Testis (tissue), 3 donors: ENCODE results near the gene TIMM10. TPM values are rescaled to one million over a fixed set of nuclear protein-coding genes. Genes with fewer than 3 reads are reported as not detected.

Experiments
- DNase-seq: peaks from one replicate; pipeline ENCODE4 v3.0.0-alpha.2; 2019
- H3K27ac ChIP-seq, 2 donors: fragments of 200-600 bp; sonication (generic); one replicate each; pipeline ENCODE4 v1.5.1; 2019
- H3K27me3 ChIP-seq: fragments of 200-600 bp; sonication (generic); one replicate; pipeline ENCODE4 v1.5.1; 2019
- H3K36me3 ChIP-seq: fragments of 200-600 bp; sonication (generic); one replicate; pipeline ENCODE4 v1.5.1; 2017; ENCODE audit warnings: low read depth; ENCODE audit errors: missing control alignments
- H3K4me1 ChIP-seq: fragments of 200-600 bp; sonication (generic); one replicate; pipeline ENCODE4 v1.5.1; 2019
- H3K4me3 ChIP-seq, 2 donors: fragments of 200-600 bp; sonication (generic); one replicate each; pipeline ENCODE4 v1.5.1; 2017 to 2019
- H3K9me3 ChIP-seq: fragments of 200-600 bp; sonication (generic); one replicate; pipeline ENCODE4 v1.5.1; 2017
- POLR2A ChIP-seq: fragments of 450-650 bp; IDR thresholded peaks from one replicate; pipeline ENCODE4 v1.6.1; 2017; ENCODE audit warnings: antibody characterized with exemption, mild to moderate bottlenecking, moderate library complexity
- WGBS, 2 donors: methylation state at CpG; one replicate each; pipeline ENCODE4 v1.1.5; 2018; 5-methylcytosine and 5-hydroxymethylcytosine counted together
- intact Hi-C: fragments of 100-400 bp; cut with DNase I; formaldehyde crosslinking; loops from one replicate; pipeline ENCODE4 v1.15.1; 2023; ENCODE audit warnings: low total_unique reads
- polyA plus RNA-seq: library from polyadenylated mRNA; stranded (reverse); fragments of 350-450 nt; fragmentation: Illumina TruSeq; extraction: RNeasy Lipid Tissue Mini Kit (QIAGEN cat#74804); gene quantifications from one replicate; pipeline ENCODE4 v1.2.3, GENCODE V29; 2014; ENCODE audit warnings: low read depth, low replicate concordance; ENCODE audit not compliant: insufficient read depth
- total RNA-seq, 2 donors: library from RNA; depleted of rRNA; stranded (reverse); fragments of >200 nt; gene quantifications; one replicate each; pipeline ENCODE4 v1.2.3, GENCODE V29; 2016
- TF ChIP-seq, protein P1 (sequence below), 3 experiments: fragments of 450-650 bp in 2 of 3; fragments of 200-600 bp in 1 of 3; sonication (generic) in 1 of 3; IDR thresholded peaks; one replicate each; pipeline ENCODE4 v1.5.1; 2016 to 2019; ENCODE audit warnings: antibody characterized with exemption in 3 of 3, mild to moderate bottlenecking in 2 of 3, moderate library complexity in 1 of 3

TIMM10 gene
- total and polyA plus RNA-seq, 3 donors from 2014 or later, result 27.7 to 56.9 (median 49.1) TPM

- Histone ChIP-seq H3K27ac (no peak overlapping the region), H3K4me1 (no peaks in the 10 kb centered on the region), H3K9me3 (no peaks in the 10 kb centered on the region), H3K4me3 (no peak overlapping the region), H3K36me3 (no peaks in the 10 kb centered on the region), H3K27me3 (no peaks in the 10 kb centered on the region)
- 91 to 93% methylated on average over 4 of the region's 4 CpGs for WGBS, 2 donors
- DNase-seq, result no peak
- intact Hi-C loops, result no loop called here
- no peak for TF ChIP-seq POLR2A
These were observed 7.1 kb downstream of the TIMM10 start for GRCh38 chr11:57523419-57523818.

DNA sequence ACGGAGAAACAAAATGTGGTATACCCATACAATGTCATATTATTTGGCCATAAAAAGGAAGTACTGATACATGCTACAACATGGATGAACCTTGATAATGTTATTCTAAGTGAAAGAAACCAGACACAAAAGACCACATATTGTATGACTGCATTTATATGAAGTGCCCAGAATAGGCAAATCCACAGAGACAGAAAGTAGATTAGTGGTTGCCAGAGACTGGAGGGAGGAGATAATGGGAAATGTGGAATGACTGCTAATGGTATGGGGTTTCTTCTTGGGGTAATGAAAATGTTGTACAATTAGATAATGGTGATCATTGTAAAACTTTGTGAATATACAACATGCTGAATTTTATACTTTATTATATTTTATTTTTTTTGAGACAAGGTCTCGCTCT lies 9.4 kb downstream of the TIMM10 start:
- DNase-seq, result no peak
- Histone ChIP-seq H3K4me1 (no peaks in the 10 kb centered on the region), H3K4me3 (no peak overlapping the region), H3K27ac (no peak overlapping the region), H3K9me3 (no peaks in the 10 kb centered on the region), H3K36me3 (no peaks in the 10 kb centered on the region), H3K27me3 (no peaks in the 10 kb centered on the region)
- intact Hi-C loops, result no loop called here
- WGBS, 2 donors, result 89 to 96% methylated on average over 2 of the region's 2 CpGs
- TF ChIP-seq, protein P1, sequence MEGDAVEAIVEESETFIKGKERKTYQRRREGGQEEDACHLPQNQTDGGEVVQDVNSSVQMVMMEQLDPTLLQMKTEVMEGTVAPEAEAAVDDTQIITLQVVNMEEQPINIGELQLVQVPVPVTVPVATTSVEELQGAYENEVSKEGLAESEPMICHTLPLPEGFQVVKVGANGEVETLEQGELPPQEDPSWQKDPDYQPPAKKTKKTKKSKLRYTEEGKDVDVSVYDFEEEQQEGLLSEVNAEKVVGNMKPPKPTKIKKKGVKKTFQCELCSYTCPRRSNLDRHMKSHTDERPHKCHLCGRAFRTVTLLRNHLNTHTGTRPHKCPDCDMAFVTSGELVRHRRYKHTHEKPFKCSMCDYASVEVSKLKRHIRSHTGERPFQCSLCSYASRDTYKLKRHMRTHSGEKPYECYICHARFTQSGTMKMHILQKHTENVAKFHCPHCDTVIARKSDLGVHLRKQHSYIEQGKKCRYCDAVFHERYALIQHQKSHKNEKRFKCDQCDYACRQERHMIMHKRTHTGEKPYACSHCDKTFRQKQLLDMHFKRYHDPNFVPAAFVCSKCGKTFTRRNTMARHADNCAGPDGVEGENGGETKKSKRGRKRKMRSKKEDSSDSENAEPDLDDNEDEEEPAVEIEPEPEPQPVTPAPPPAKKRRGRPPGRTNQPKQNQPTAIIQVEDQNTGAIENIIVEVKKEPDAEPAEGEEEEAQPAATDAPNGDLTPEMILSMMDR (IDR thresholded peaks at IDR 0.05), result no peak
- TF ChIP-seq POLR2A, result no peak

- Histone ChIP-seq H3K27ac (peak overlapping the region in 1 of 2 donors; percentile 65), H3K27me3 (no peaks in the 10 kb centered on the region), H3K4me1 (peaks cover 6% of the 10 kb centered on the region), H3K9me3 (no peaks in the 10 kb centered on the region), H3K4me3 (peak overlapping the region; percentile 63 to 89), H3K36me3 (no peaks in the 10 kb centered on the region)
- intact Hi-C loops, result no loop called here
- no peak for DNase-seq
- TF ChIP-seq, protein P1 (IDR thresholded peaks at IDR 0.05), result no peak
- no peak for TF ChIP-seq POLR2A
- 19 to 27% methylated on average over 5 of the region's 5 CpGs for WGBS, 2 donors
These were observed 14.5 kb downstream of the TIMM10 start for GRCh38 chr11:57516061-57516443.

DNA sequence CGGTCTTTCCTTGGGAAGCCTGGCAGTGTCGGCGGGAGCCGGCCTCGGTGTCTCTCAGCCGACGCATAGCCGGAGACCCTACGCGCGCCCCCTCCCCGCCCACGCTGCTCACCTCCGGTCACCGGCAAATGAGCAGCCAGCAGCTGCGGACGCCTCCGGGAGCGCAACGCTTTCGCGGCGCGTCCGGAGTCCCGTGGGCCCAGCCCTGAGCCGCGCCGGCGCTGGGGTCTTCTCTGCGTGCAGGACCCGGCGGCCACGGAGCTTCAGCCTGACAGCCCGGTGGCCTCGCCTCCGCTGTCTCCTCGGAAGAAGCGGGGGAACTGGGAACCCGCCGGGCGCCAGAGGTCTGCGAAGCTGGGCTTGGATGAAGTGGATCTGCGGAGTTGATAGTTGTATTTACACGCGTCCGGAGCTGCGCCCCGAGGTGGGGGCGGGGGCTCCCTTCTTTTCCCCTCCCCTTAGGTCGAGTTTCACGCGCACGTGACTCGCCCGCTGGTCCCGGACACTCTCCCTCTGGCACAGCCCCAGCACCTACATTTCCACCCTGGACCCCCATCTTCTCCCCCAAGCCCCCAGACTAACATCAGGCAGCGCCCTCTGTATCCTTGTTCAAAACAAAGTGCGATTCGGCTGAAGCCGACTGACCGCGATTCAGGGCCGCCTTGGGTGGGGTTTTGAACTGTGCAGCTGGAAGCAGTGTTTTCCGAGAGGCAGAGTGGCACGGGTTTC lies 15.1 kb downstream of the TIMM10 start, which contains the start of gene SLC43A1:
Gene SLC43A1 (minus strand): TSS at position 371 of the 729 bp plus-strand sequence. CDS start 1,591 bp downstream, outside the sequence.
- H3K36me3 ChIP-seq, result no peaks in the 10 kb centered on the region
- no peaks in the 10 kb centered on the region for H3K27me3 ChIP-seq
- H3K4me1 ChIP-seq, result peaks cover 6% of the 10 kb centered on the region
- peak within 1 kb of the TSS; percentile 63 to 89 for H3K4me3 ChIP-seq
- 0 to 1% methylated on average over 33 to 52 of the region's 66 CpGs for WGBS, 2 donors
- H3K27ac ChIP-seq, result peak within 1 kb of the TSS; percentile 36 to 65
- no peak for TF ChIP-seq POLR2A
- TF ChIP-seq, protein P1 (IDR thresholded peaks at IDR 0.05), result no peak
- H3K9me3 ChIP-seq, result no peaks in the 10 kb centered on the region
- DNase-seq, result peak; percentile 57
- intact Hi-C loops, result no loop called here

GRCh38 chr11:57514538-57515331 lies 15.8 kb downstream of the TIMM10 start:
- TF ChIP-seq, protein P1 (IDR thresholded peaks at IDR 0.05), result no peak
- no peak for TF ChIP-seq POLR2A
- intact Hi-C loops, result no loop called here
- no peaks in the 10 kb centered on the region for H3K9me3 ChIP-seq
- H3K4me3 ChIP-seq, result peak overlapping the region; percentile 63 to 89
- peak overlapping the region; percentile 36 to 65 for H3K27ac ChIP-seq
- 0% methylated on average over 40 to 57 of the region's 57 CpGs for WGBS, 2 donors
- H3K4me1 ChIP-seq, result peaks cover 6% of the 10 kb centered on the region
- DNase-seq, result peak; percentile 66
- H3K36me3 ChIP-seq, result no peaks in the 10 kb centered on the region
- no peaks in the 10 kb centered on the region for H3K27me3 ChIP-seq
